ENCODE data around the gene FN1. TPM values are rescaled to one million over a fixed set of nuclear protein-coding genes. Genes with fewer than 3 reads are reported as not detected.
"Not testable (repeated sequence)": the region's sequence is repeated elsewhere in the genome, so short reads cannot be mapped to it uniquely, and the experiment has no call there.

The FN1 gene
- total and polyA plus RNA-seq, 9 donors = 96.3 to 979 (median 287) TPM

GRCh38 chr2:215362562-215362904, 73.3 kb downstream of the FN1 start:
- no peaks in the 10 kb centered on the region for H3K36me3 ChIP-seq

DNA sequence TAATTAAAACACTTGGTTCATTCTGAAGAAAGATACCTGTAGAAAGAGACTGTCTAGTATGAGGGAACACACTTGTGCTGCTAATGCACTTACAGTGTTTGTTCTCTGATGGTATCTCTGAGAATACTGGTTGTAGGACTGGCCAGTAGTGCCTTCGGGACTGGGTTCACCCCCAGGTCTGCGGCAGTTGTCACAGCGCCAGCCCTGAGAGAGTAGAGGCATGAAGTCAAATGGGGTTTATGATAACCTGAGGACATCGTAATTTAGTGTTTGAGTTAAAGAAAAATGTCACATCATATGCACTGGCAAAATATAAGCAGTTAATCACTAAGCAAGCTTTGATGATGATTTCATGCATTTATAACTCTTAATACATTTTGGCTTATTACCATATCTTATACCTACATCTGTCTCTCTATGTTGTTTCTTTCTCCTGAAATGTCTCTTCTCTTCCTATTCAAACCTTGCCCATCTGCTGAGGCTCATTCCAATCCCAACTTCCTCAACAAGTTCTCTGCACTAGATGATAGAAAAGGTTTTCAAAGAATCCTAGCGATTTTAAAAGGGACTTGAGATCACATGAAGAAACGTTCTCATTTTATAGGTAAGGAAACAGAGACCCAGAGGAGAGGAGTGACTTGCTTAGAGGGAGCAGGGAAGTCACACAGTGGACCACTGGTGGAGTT, 73.8 kb downstream of the FN1 start:
- no peaks in the 10 kb centered on the region for H3K4me1 ChIP-seq (ENCODE audit: insufficient read depth)
- intact Hi-C loops (cut with DNase I) = no loop called here
- no peak for DNase-seq
- no peaks in the 10 kb centered on the region for H3K9me3 ChIP-seq
- no peak overlapping the region for H3K27ac ChIP-seq
- no peaks in the 10 kb centered on the region for H3K36me3 ChIP-seq
- no peak overlapping the region for H3K4me3 ChIP-seq
- H3K27me3 ChIP-seq = no peaks in the 10 kb centered on the region
- WGBS, 3 donors = 70 to 85% (median 72%) methylated on average over 6 of the region's 6 CpGs
- TF ChIP-seq POLR2A (IDR thresholded peaks at IDR 0.05) (no peak), EP300 (IDR thresholded peaks at IDR 0.05) (no peak)
- TF ChIP-seq, protein P1, sequence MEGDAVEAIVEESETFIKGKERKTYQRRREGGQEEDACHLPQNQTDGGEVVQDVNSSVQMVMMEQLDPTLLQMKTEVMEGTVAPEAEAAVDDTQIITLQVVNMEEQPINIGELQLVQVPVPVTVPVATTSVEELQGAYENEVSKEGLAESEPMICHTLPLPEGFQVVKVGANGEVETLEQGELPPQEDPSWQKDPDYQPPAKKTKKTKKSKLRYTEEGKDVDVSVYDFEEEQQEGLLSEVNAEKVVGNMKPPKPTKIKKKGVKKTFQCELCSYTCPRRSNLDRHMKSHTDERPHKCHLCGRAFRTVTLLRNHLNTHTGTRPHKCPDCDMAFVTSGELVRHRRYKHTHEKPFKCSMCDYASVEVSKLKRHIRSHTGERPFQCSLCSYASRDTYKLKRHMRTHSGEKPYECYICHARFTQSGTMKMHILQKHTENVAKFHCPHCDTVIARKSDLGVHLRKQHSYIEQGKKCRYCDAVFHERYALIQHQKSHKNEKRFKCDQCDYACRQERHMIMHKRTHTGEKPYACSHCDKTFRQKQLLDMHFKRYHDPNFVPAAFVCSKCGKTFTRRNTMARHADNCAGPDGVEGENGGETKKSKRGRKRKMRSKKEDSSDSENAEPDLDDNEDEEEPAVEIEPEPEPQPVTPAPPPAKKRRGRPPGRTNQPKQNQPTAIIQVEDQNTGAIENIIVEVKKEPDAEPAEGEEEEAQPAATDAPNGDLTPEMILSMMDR (IDR thresholded peaks at IDR 0.05) = no peak

More at GRCh38 chr2:215362562-215362904, 73.3 kb downstream of the FN1 start:
- Histone ChIP-seq H3K27me3 (no peaks in the 10 kb centered on the region), H3K4me3 (no peak overlapping the region), H3K9me3 (no peaks in the 10 kb centered on the region), H3K27ac (no peak overlapping the region), H3K4me1 (ENCODE audit: insufficient read depth) (no peaks in the 10 kb centered on the region)
- TF ChIP-seq, protein P1 (IDR thresholded peaks at IDR 0.05) = no peak
- TF ChIP-seq EP300 (IDR thresholded peaks at IDR 0.05) (no peak), POLR2A (IDR thresholded peaks at IDR 0.05) (no peak)
- WGBS, 3 donors = 91 to 96% (median 92%) methylated on average over 8 of the region's 8 CpGs
- intact Hi-C loops (cut with DNase I) = no loop called here
- no peak for DNase-seq

DNA sequence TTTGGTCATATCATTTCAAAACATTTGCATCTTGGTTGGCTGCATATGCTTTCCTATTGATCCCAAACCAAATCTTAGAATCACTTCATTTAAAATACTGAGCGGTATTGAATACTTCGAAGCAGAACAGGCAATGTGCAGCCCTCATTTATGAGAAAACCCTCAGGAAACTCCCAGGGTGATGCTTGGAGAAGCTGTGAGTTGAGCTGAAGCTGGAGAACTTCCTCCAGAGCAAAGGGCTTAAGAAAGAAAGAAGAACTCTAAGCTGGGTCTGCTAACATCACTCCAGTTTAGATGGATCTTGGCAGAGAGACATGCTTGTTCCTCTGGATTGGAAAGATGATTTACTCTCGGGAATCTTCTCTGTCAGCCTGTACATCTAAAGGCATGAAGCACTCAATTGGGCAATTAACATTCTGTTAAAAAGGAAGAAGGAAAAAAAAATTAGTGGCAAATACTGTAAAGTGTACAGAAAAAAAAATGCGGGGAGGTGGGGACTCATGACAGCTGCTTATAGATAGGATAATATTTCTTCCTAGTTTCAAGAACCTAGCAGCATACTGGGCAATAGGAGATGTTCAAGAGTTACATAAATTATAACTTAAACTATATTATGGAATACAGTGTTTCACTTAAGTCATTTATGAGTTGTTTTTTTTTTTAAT, 74.5 kb downstream of the FN1 start:
- intact Hi-C loops (cut with DNase I) = no loop called here
- no peak for TF ChIP-seq EP300 (IDR thresholded peaks at IDR 0.05)
- no peak for TF ChIP-seq POLR2A (IDR thresholded peaks at IDR 0.05)
- TF ChIP-seq, protein P1 (IDR thresholded peaks at IDR 0.05) = no peak

DNA sequence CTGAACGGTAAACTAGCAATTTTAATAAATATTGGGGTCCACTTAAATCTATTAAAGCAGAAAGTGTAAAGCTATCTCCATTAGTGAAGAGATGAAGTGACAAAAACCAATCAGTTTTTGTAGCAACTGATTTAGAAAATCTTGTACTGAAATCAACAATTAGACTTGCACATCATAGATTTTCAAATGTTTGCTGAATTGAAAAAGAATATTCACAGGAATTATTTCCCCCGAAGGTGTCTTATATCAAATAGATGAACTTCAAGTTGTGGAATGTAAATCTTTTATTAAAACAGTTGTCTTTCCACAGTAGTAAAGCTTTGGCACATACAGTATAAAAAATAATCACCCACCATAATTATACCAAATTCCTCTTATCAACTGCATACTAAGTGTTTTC, 75.3 kb downstream of the FN1 start:
- no peaks in the 10 kb centered on the region for H3K36me3 ChIP-seq
- H3K27me3 ChIP-seq = no peaks in the 10 kb centered on the region
- no peak for DNase-seq
- H3K4me1 ChIP-seq (ENCODE audit: insufficient read depth) = no peaks in the 10 kb centered on the region
- H3K4me3 ChIP-seq = no peak overlapping the region
- 73 to 84% (median 80%) methylated on average over 2 of the region's 2 CpGs for WGBS, 3 donors
- intact Hi-C loops (cut with DNase I) = no loop called here
- no peak overlapping the region for H3K27ac ChIP-seq
- H3K9me3 ChIP-seq = no peaks in the 10 kb centered on the region
- no peak for TF ChIP-seq POLR2A (IDR thresholded peaks at IDR 0.05)
- TF ChIP-seq, protein P1 (IDR thresholded peaks at IDR 0.05) = no peak
- TF ChIP-seq EP300 (IDR thresholded peaks at IDR 0.05) = no peak

More for the DNA sequence above, 74.5 kb downstream of the FN1 start:
- WGBS, 3 donors = 89 to 92% (median 90%) methylated on average over 4 of the region's 4 CpGs
- Histone ChIP-seq H3K4me1 (ENCODE audit: insufficient read depth) (no peaks in the 10 kb centered on the region), H3K27ac (no peak overlapping the region), H3K9me3 (no peaks in the 10 kb centered on the region), H3K36me3 (no peaks in the 10 kb centered on the region), H3K27me3 (no peaks in the 10 kb centered on the region), H3K4me3 (no peak overlapping the region)
- no peak for DNase-seq

- H3K9me3 ChIP-seq; H3K4me1 ChIP-seq (ENCODE audit: insufficient read depth); H3K36me3 ChIP-seq; H3K27me3 ChIP-seq; intact Hi-C loops (cut with DNase I); H3K27ac ChIP-seq; H3K4me3 ChIP-seq; DNase-seq: not testable (repeated sequence)
- WGBS, 3 donors = 96 to 97% (median 96%) methylated on average over 3 of the region's 3 CpGs
Observed at GRCh38 chr2:215360059-215360458, 75.8 kb downstream of the FN1 start.
